PC-9 (cell line): Measurements from ENCODE around the gene ZFAND2B.

Experiments
- CTCF ChIP-seq: fragments of 200-600 bp; sonication (generic); conservative IDR thresholded peaks from 2 replicates; pipeline ENCODE4 v1.6.1; 2017; ENCODE audit warnings: mixed run types, antibody characterized with exemption, mild to moderate bottlenecking, moderate library complexity
- EZH2 ChIP-seq: fragments of 200-600 bp; sonication (generic); IDR thresholded peaks from 2 replicates; pipeline ENCODE4 v1.8.0; 2017; ENCODE audit warnings: antibody characterized with exemption, low read depth

- no peak for TF ChIP-seq CTCF
- no peak for TF ChIP-seq EZH2
Observed at GRCh38 chr2:219197388-219197787, 9.2 kb upstream of the ZFAND2B start.
